ENCODE results near the gene GMDS. TPM values are rescaled to one million over a fixed set of nuclear protein-coding genes. Genes with fewer than 3 reads are reported as not detected.

The GMDS gene
- total and polyA plus RNA-seq, 2 of the 13 experiments (the other 11 are each of a cell fraction or from before 2014, with no cell fraction given), result 64.4 to 112 TPM

- no peak for TF ChIP-seq ZNF558 (CRISPR knock-in tag; IDR thresholded peaks at IDR 0.05; ENCODE audit: borderline replicate concordance)
- TF ChIP-seq YEATS4 (CRISPR knock-in tag; IDR thresholded peaks at IDR 0.05; ENCODE audit: borderline replicate concordance), result peak; percentile 48; the same call in 1 of the 2 replicates
- no peak for TF ChIP-seq MAZ (IDR thresholded peaks at IDR 0.05; ENCODE audit: borderline replicate concordance, low read depth, low read length)
- no peak for TF ChIP-seq MAZ (CRISPR knock-in tag; IDR thresholded peaks at IDR 0.05; ENCODE audit: low read depth)
- TF ChIP-seq EP300 (IDR thresholded peaks at IDR 0.05; ENCODE audit: low read depth in 2 of 2, low read length in 2 of 2), result peak in 1 of 2 experiments; percentile 95; a peak in 2 of 4 replicates
- TF ChIP-seq EP300 (CRISPR knock-in tag; IDR thresholded peaks at IDR 0.05; ENCODE audit: borderline replicate concordance), result peak; percentile 87; the same call in 1 of the 2 replicates
- TF ChIP-seq IKZF1 (IDR thresholded peaks at IDR 0.05), result no peak
- TF ChIP-seq HDAC1 (CRISPR knock-in tag; IDR thresholded peaks at IDR 0.05), result peak; percentile 69; the same call in 1 of the 2 replicates
- no peak for TF ChIP-seq ZNF138 (CRISPR knock-in tag; IDR thresholded peaks at IDR 0.05; ENCODE audit: low read depth)
- peak; percentile 48; the same call in 1 of the 2 replicates for TF ChIP-seq ATF1 (CRISPR knock-in tag; IDR thresholded peaks at IDR 0.05)
- no peak for TF ChIP-seq RFX5 (IDR thresholded peaks at IDR 0.05; ENCODE audit: low read depth, low read length)
- peak; percentile 14; the same call in 1 of the 2 replicates for TF ChIP-seq HOXA5 (CRISPR knock-in tag; IDR thresholded peaks at IDR 0.05)
- TF ChIP-seq ZNF788 (CRISPR knock-in tag; IDR thresholded peaks at IDR 0.05; ENCODE audit: borderline replicate concordance), result no peak
- TF ChIP-seq SNAI1 (CRISPR knock-in tag; IDR thresholded peaks at IDR 0.05; ENCODE audit: borderline replicate concordance), result no peak
- TF ChIP-seq ZNF530 (CRISPR knock-in tag; IDR thresholded peaks at IDR 0.05; ENCODE audit: low read depth), result no peak
- TF ChIP-seq ZBTB8A (CRISPR knock-in tag; IDR thresholded peaks at IDR 0.05; ENCODE audit: borderline replicate concordance, low read depth), result no peak
- TF ChIP-seq NR2F1 (CRISPR knock-in tag; IDR thresholded peaks at IDR 0.05), result no peak
- no peak for TF ChIP-seq ZNF563 (CRISPR knock-in tag; IDR thresholded peaks at IDR 0.05)
- no peak for TF ChIP-seq MTA3 (CRISPR knock-in tag; IDR thresholded peaks at IDR 0.05)
- peak; percentile 97 for TF ChIP-seq MED1 (CRISPR knock-in tag; IDR thresholded peaks at IDR 0.05)
- no peak for TF ChIP-seq ZNF782 (CRISPR knock-in tag; IDR thresholded peaks at IDR 0.05; ENCODE audit: borderline replicate concordance)
- no peak for TF ChIP-seq KIAA2018 (CRISPR knock-in tag; IDR thresholded peaks at IDR 0.05; ENCODE audit: borderline replicate concordance)
- no peak; the same call in 1 of the 2 replicates for TF ChIP-seq ZSCAN9 (CRISPR knock-in tag; IDR thresholded peaks at IDR 0.05; ENCODE audit: borderline replicate concordance)
- no peak for TF ChIP-seq NAIF1 (CRISPR knock-in tag; IDR thresholded peaks at IDR 0.05; ENCODE audit: borderline replicate concordance)
- no peak for TF ChIP-seq ATM (IDR thresholded peaks at IDR 0.05; ENCODE audit: borderline replicate concordance)
Measured at GRCh38 chr6:2259002-2259494, 13.6 kb upstream of the GMDS start (continued).
